Stimulated activated CD4-positive, alpha-beta T cell treated with anti-CD3 and anti-CD28 coated beads, Interleukin-4, amount 100 ng/mL, for 1 hour (primary cell): ENCODE measurements around the gene CBARP.
A peak's percentile ranks its signal among the peaks of the same experiment; 100 is the strongest.
"Not testable (repeated sequence)": the region's sequence is repeated elsewhere in the genome, so short reads cannot be mapped to it uniquely, and the experiment has no call there.

Experiments
- DNase-seq: peaks from one replicate; pipeline ENCODE4 v3.0.0-alpha.2; 2020

CBARP gene

DNA sequence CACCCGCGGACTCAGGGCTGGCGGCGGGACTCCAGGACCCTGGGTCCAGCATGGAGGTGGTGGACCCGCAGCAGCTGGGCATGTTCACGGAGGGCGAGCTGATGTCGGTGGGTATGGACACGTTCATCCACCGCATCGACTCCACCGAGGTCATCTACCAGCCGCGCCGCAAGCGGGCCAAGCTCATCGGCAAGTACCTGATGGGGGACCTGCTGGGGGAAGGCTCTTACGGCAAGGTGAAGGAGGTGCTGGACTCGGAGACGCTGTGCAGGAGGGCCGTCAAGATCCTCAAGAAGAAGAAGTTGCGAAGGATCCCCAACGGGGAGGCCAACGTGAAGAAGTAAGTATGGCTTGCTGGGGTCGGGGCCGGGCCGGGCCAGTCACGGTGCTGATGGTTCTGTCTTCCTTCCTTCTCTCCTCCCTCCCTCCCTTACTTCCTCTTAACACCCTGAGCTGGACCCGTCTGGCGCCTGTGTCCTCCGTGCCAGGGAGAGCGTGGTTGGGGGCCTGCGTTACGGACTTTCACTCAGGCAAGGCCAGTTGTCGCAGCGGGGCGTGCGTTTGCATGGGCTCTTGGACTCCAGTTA lies 30.8 kb downstream of the CBARP start:
- peak; percentile 27 for DNase-seq

DNA sequence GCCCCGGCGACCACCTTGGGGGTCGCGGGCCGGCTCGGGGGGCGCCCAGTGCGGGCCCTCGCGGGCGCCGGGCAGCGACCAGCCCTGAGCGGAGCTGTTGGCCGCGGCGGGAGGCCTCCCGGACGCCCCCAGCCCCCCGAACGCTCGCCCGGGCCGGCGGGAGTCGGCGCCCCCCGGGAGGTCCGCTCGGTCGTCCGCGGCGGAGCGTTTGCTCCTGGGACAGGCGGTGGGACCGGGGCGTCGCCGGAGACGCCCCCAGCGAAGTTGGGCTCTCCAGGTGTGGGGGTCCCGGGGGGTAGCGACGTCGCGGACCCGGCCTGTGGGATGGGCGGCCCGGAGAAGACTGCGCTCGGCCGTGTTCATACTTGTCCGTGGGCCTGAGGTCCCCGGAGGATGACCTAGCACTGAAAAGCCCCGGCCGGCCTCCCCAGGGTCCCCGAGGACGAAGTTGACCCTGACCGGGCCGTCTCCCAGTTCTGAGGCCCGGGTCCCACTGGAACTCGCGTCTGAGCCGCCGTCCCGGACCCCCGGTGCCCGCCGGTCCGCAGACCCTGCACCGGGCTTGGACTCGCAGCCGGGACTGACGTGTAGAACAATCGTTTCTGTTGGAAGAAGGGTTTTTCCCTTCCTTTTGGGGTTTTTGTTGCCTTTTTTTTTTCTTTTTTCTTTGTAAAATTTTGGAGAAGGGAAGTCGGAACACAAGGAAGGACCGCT lies 31.5 kb downstream of the CBARP start:
- peak; percentile 18 for DNase-seq

DNA sequence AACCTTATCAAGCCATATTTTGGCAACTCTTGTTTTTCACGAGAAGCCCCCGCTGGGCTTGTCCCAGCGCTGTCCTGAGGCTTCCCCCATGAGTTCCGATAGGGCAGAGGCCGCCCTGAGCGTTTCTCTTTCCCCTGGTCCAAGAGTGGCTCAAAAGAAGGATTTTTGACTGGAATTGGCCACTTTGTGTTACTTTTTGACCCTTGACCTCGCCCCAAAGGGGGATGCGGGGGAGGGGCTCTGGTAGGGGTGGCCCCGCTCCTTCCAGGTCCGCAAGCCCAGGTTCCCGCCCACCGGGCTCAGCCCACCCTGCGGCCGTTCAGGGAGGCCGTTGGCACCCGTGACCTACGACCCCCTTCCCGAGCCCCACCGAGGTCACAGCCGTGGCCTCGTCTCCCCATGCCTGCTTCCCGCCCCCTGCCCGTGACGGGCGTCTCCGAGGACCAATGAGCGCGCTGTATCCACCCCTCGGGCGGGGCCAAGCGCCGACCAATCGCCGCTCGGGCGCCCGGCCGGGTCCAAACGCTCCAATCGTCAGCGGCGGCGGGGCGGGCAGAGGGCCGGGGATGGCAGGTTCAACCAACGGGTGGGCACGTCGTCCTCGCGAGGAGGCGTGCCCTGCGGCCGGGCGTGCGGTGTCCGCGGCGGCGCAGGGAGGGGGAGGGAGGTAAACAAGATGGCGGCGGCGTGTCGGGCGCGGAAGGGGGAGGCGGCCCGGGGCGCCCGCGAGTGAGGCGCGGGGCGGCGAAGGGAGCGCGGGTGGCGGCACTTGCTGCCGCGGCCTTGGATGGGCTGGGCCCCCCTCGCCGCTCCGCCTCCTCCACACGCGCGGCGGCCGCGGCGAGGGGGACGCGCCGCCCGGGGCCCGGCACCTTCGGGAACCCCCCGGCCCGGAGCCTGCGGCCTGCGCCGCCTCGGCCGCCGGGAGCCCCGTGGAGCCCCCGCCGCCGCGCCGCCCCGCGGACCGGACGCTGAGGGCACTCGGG lies 32.4 kb downstream of the CBARP start, which contains the start of gene STK11:
TSS of gene STK11 (plus strand) at position 665 of the 986 bp plus-strand sequence. CDS start 1,136 bp downstream, outside the sequence.
- peak; percentile 99 for DNase-seq

- DNase-seq = not testable (repeated sequence)
Observed at GRCh38 chr19:1200614-1201013, 37.2 kb downstream of the CBARP start.

- no peak for DNase-seq
Observed at GRCh38 chr19:1199531-1199930, 38.3 kb downstream of the CBARP start.

- peak; percentile 58 for DNase-seq
Observed at GRCh38 chr19:1189419-1189818, 48.4 kb downstream of the CBARP start.

- no peak for DNase-seq
Observed at GRCh38 chr19:1183543-1184172, 54.1 kb downstream of the CBARP start.

GRCh38 chr19:1182727-1183126 lies 55.1 kb downstream of the CBARP start:
- DNase-seq = no peak

DNA sequence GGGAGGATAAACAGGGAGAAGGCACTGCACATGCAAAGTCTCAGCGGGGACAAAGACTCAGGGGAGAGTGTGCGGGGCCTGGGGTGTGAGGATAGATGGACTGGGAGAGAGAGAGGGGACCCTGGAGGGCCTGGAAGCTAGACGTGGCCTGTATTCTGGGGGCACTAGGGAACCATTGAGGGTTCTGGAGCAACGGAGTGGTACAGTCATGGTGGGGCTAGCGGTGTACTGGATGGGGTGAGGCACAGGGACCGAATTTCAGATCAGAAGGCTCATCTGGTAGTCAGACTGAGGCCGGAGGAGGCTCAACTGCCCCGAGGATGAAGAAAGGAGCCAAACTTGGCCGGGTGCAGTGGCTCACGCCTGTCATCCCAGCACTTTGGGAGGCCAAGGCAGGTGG lies 55.7 kb downstream of the CBARP start:
- DNase-seq = no peak

GRCh38 chr19:1181606-1182005 lies 56.2 kb downstream of the CBARP start:
- DNase-seq = no peak
